Naive thymus-derived CD4-positive, alpha-beta T cell (primary cell): ENCODE measurements around the gene PIGV. TPM values are rescaled to one million over a fixed set of nuclear protein-coding genes. Genes with fewer than 3 reads are reported as not detected.
A peak's percentile ranks its signal among the peaks of the same experiment; 100 is the strongest.

Experiments used
- ATAC-seq: fragments of 150-1000 bp; cut with Tn5 transposase; 2 replicates; pipeline ENCODE4 v1.10.0; 2021; ENCODE audit warnings: mild to moderate bottlenecking, moderate library complexity
- CTCF ChIA-PET: fragments of 350-600 bp; sonication (Branson Sonifier 250); formaldehyde crosslinking; loops from one replicate; lab custom pipeline; 2021; ENCODE audit warnings: antibody characterized with exemption; lab: Charles Lee
- POLR2A ChIA-PET: fragments of 350-600 bp; sonication (Branson Sonifier 250); formaldehyde crosslinking; loops from one replicate; lab custom pipeline; 2021; ENCODE audit warnings: antibody characterized with exemption, inconsistent platforms; lab: Charles Lee
- DNase-seq, 9 donors: peaks; one replicate each; pipeline versions ENCODE4 v3.0.0 to v3.0.0-alpha.2; 2020 to 2022; ENCODE audit warnings: mixed read lengths in 1 of 9
- H3K27ac ChIP-seq: one replicate; pipeline ENCODE4 v1.7.0; 2013; ENCODE audit warnings: mild to moderate bottlenecking, low read depth, low read length, moderate library complexity
- H3K27me3 ChIP-seq, 2 donors: one replicate each; pipeline ENCODE4 v1.7.0; 2013; ENCODE audit warnings: low read length in 2 of 2, mild to moderate bottlenecking in 2 of 2, moderate library complexity in 2 of 2; ENCODE audit not compliant: control insufficient read depth in 2 of 2, insufficient read depth in 2 of 2
- H3K36me3 ChIP-seq, 3 experiments: 1 replicate in 2 of 3; 2 replicates in 1 of 3; pipeline ENCODE4 v1.7.0; 2013; ENCODE audit warnings: low read length in 3 of 3, mild to moderate bottlenecking in 3 of 3, moderate library complexity in 1 of 3; ENCODE audit not compliant: insufficient read depth in 3 of 3, control insufficient read depth in 2 of 3
- H3K4me1 ChIP-seq, 2 donors: one replicate each; pipeline ENCODE4 v1.7.0; 2013; ENCODE audit warnings: low read length in 2 of 2, mild to moderate bottlenecking in 2 of 2, moderate library complexity in 1 of 2; ENCODE audit not compliant: control insufficient read depth in 2 of 2, insufficient read depth in 2 of 2
- H3K4me3 ChIP-seq: 2 replicates; pipeline ENCODE4 v1.7.0; 2013; ENCODE audit warnings: mild to moderate bottlenecking, low read length
- H3K9me3 ChIP-seq, 3 experiments: 1 replicate in 2 of 3; 2 replicates in 1 of 3; pipeline ENCODE4 v1.7.0; 2013; ENCODE audit warnings: low read length in 3 of 3; ENCODE audit not compliant: control insufficient read depth in 2 of 3
- H3K27ac Mint-ChIP-seq, 9 donors: one replicate each; pipeline ENCODE4 v1.8.0; 2020 to 2022; ENCODE audit warnings: mixed read lengths in 9 of 9, mild to moderate bottlenecking in 8 of 9, moderate library complexity in 5 of 9, inconsistent platforms in 2 of 9
- H3K27me3 Mint-ChIP-seq, 5 donors: one replicate each; pipeline ENCODE4 v1.8.0; 2021 to 2022; ENCODE audit warnings: mixed read lengths in 5 of 5, mild to moderate bottlenecking in 1 of 5
- H3K36me3 Mint-ChIP-seq, 5 donors: one replicate each; pipeline ENCODE4 v1.8.0; 2020 to 2022; ENCODE audit warnings: mixed read lengths in 5 of 5, mild to moderate bottlenecking in 3 of 5, inconsistent platforms in 1 of 5
- H3K4me1 Mint-ChIP-seq, 7 donors: one replicate each; pipeline ENCODE4 v1.8.0; 2020 to 2022; ENCODE audit warnings: mixed read lengths in 7 of 7, mild to moderate bottlenecking in 3 of 7, inconsistent platforms in 1 of 7
- H3K4me3 Mint-ChIP-seq, 10 donors: one replicate each; pipeline ENCODE4 v1.8.0; 2020 to 2022; ENCODE audit warnings: mild to moderate bottlenecking in 10 of 10, mixed read lengths in 10 of 10, moderate library complexity in 6 of 10, inconsistent platforms in 2 of 10
- H3K9me3 Mint-ChIP-seq, 11 donors: one replicate each; pipeline ENCODE4 v1.8.0; 2020 to 2022; ENCODE audit warnings: mixed read lengths in 11 of 11, mild to moderate bottlenecking in 4 of 11, inconsistent platforms in 1 of 11, moderate library complexity in 1 of 11
- intact Hi-C, 2 donors: fragments of 100-400 bp; cut with micrococcal nuclease; formaldehyde crosslinking; loops; one replicate each; pipeline ENCODE4 v1.15.1; 2023
- polyA plus RNA-seq, 2 donors: library from polyadenylated mRNA; unstranded; fragments of 300-500 nt; fragmentation: Illumina TruSeq; gene quantifications; one replicate each; pipeline ENCODE4 v1.2.3, GENCODE V29; 2021
- total RNA-seq, 6 experiments: library from RNA in 5 of 6; stranded (reverse) in 5 of 6; gene quantifications; 1 replicate in 5 of 6; 2 replicates in 1 of 6; pipeline ENCODE4 v1.2.3 and lab custom pipeline; 2021 to 2026

Gene PIGV
- total and polyA plus RNA-seq, 7 experiments from 2014 or later: 7.0 to 17.9 (median 14.8) TPM

DNA sequence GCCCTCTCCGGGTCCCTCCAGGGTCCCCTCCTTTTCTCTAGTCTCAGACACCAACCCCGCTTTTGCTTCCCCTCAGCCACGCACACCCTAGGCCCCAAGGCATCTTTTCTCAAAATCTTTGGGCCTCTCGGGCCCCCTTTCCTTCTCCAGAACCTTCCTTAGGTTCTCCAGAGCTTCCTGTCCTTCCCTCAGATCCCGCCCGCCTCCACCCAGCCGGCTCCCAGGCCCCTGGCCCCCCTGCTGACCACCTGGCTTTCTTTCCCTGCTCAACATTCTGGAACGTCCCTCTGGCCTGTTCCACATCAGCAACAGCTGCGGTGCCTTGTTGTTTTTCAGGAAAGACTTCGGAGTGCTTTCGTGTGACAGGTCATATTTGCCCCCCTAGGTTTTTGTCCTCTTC is 39.9 kb downstream of the PIGV start:
- DNase-seq (no peak), ATAC-seq (no peak)
- POLR2A ChIA-PET: interaction anchor here (1.3 kb wide), 1 partner anchor 85 kb away, joined by 3 read pairs; no protein-coding TSS in a partner anchor
- peaks cover 46 to 79% (median 74%) of the 10 kb centered on the region in 7 donors for H3K4me1 Mint-ChIP-seq
- peaks cover 0 to 14% (median 4%) of the 10 kb centered on the region in 3 experiments for H3K36me3 ChIP-seq
- peak overlapping the region; percentile 87 to 99 (median 92) for H3K4me3 Mint-ChIP-seq
- peaks cover 45 to 52% of the 10 kb centered on the region in 2 donors for H3K4me1 ChIP-seq
- peaks cover 0 to 33% (median 5%) of the 10 kb centered on the region in 5 donors for H3K36me3 Mint-ChIP-seq
- no peaks in the 10 kb centered on the region for H3K27me3 Mint-ChIP-seq
- no peaks in the 10 kb centered on the region for H3K9me3 Mint-ChIP-seq
- intact Hi-C loops: loop anchor here in 1 of 2 donors (2.0 kb wide), 1 partner anchor 63 kb away; the partner anchor contains the start of gene GPN2
- H3K27ac ChIP-seq: peak overlapping the region; percentile 87
- peak overlapping the region; percentile 90 to 100 (median 98) for H3K27ac Mint-ChIP-seq
- no peaks in the 10 kb centered on the region for H3K27me3 ChIP-seq
- H3K9me3 ChIP-seq: no peaks in the 10 kb centered on the region
- CTCF ChIA-PET: interaction anchor here (1.4 kb wide), 1 partner anchor 17 kb away, joined by 9 read pairs; no protein-coding TSS in a partner anchor
- H3K4me3 ChIP-seq: peak overlapping the region; percentile 64

GRCh38 chr1:26828411-26828991 is 40.8 kb downstream of the PIGV start:
- no peak for ATAC-seq
- intact Hi-C loops: no loop called here

GRCh38 chr1:26829184-26829911 is 41.6 kb downstream of the PIGV start:
- CTCF ChIA-PET: interaction anchor here (1.4 kb wide), 1 partner anchor 19 kb away, joined by 9 read pairs; no protein-coding TSS in a partner anchor
- no peaks in the 10 kb centered on the region for H3K27me3 Mint-ChIP-seq

More at GRCh38 chr1:26828411-26828991, 40.8 kb downstream of the PIGV start:
- Mint-ChIP-seq H3K27ac (peak overlapping the region; percentile 90 to 100 (median 95)), H3K4me3 (peak overlapping the region; percentile 87 to 99 (median 92)), H3K9me3 (no peaks in the 10 kb centered on the region), H3K27me3 (no peaks in the 10 kb centered on the region), H3K36me3 (peaks cover 0 to 38% (median 5%) of the 10 kb centered on the region in 5 donors), H3K4me1 (peaks cover 51 to 81% (median 75%) of the 10 kb centered on the region in 7 donors)
- POLR2A ChIA-PET: interaction anchor here (0.6 to 1.3 kb wide), 2 partner anchors 86 to 523 kb away, joined by 3 read pairs; no protein-coding TSS in a partner anchor
- no peaks in the 10 kb centered on the region for H3K9me3 ChIP-seq
- DNase-seq: peak in 1 of 9 donors; percentile 25
- H3K4me1 ChIP-seq: peaks cover 53 to 60% of the 10 kb centered on the region in 2 donors
- H3K27me3 ChIP-seq: no peaks in the 10 kb centered on the region
- peaks cover 0 to 16% (median 11%) of the 10 kb centered on the region in 3 experiments for H3K36me3 ChIP-seq
- CTCF ChIA-PET: interaction anchor here (0.6 to 1.4 kb wide), 3 partner anchors 18 to 651 kb away, joined by 3 to 9 read pairs (median 4); partner anchors contain the start of gene CNKSR1
- H3K4me3 ChIP-seq: peak overlapping the region; percentile 14
- peak overlapping the region; percentile 99 for H3K27ac ChIP-seq

DNA sequence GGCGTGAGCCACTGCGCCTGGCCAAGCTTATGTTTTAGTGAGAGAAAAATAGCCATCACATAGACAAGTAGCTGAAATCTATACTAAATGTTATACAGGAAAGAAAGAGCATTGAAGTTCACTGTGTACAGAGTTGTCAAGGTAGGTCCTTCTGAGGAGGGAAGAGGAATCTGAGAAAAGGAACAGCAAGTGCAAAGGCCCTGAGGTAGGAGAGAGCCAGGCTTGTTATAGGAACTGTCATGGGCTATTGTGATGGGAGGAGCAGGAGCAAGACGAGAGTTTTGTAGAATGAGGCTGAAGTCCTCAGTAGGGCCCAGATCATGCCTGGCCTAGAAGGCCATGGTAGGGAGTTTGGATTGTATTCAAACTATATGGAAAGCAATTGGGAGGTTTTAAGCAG is 43.3 kb downstream of the PIGV start:
- peaks cover 13 to 36% (median 17%) of the 10 kb centered on the region in 3 experiments for H3K36me3 ChIP-seq
- Mint-ChIP-seq H3K27me3 (no peaks in the 10 kb centered on the region), H3K4me3 (peak overlapping the region in 6 of 10 donors; percentile 0 to 45 (median 8)), H3K9me3 (no peaks in the 10 kb centered on the region), H3K4me1 (peaks cover 53 to 82% (median 81%) of the 10 kb centered on the region in 7 donors), H3K27ac (peak overlapping the region; percentile 76 to 100 (median 98)), H3K36me3 (peaks cover 0 to 56% (median 10%) of the 10 kb centered on the region in 5 donors)
- ATAC-seq (no peak), DNase-seq (no peak)
- H3K27ac ChIP-seq: peak overlapping the region; percentile 99
- POLR2A ChIA-PET: interaction anchor here (1.0 to 1.9 kb wide), 4 partner anchors 10 to 59 kb away, joined by 3 to 5 read pairs (median 5); partner anchors contain the start of genes GPN2 and SFN
- CTCF ChIA-PET: interaction anchor here (1.7 kb wide), 1 partner anchor 20 kb away, joined by 5 read pairs; no protein-coding TSS in a partner anchor
- no peaks in the 10 kb centered on the region for H3K9me3 ChIP-seq
- no peaks in the 10 kb centered on the region for H3K27me3 ChIP-seq
- intact Hi-C loops: no loop called here
- no peak overlapping the region for H3K4me3 ChIP-seq
- H3K4me1 ChIP-seq: peaks cover 57 to 63% of the 10 kb centered on the region in 2 donors

More at GRCh38 chr1:26829184-26829911, 41.6 kb downstream of the PIGV start:
- H3K4me1 ChIP-seq: peaks cover 59 to 67% of the 10 kb centered on the region in 2 donors
- peak overlapping the region; percentile 14 for H3K4me3 ChIP-seq
- peaks cover 0 to 46% (median 5%) of the 10 kb centered on the region in 5 donors for H3K36me3 Mint-ChIP-seq
- H3K27me3 ChIP-seq: no peaks in the 10 kb centered on the region
- H3K4me1 Mint-ChIP-seq: peaks cover 59 to 89% (median 83%) of the 10 kb centered on the region in 7 donors
- no peak for DNase-seq
- H3K4me3 Mint-ChIP-seq: peak overlapping the region; percentile 87 to 99 (median 92)
- intact Hi-C loops: no loop called here
- POLR2A ChIA-PET: interaction anchor here (0.6 to 1.9 kb wide), 3 partner anchors 8 to 524 kb away, joined by 3 to 5 read pairs (median 5); partner anchors contain the start of gene GPN2
- no peak for ATAC-seq
- H3K27ac Mint-ChIP-seq: peak overlapping the region; percentile 90 to 100 (median 95)
- peak overlapping the region; percentile 99 for H3K27ac ChIP-seq
- H3K9me3 Mint-ChIP-seq: no peaks in the 10 kb centered on the region
- peaks cover 5 to 20% (median 13%) of the 10 kb centered on the region in 3 experiments for H3K36me3 ChIP-seq
- no peaks in the 10 kb centered on the region for H3K9me3 ChIP-seq

GRCh38 chr1:26831546-26832248 is 43.9 kb downstream of the PIGV start:
- Histone ChIP-seq H3K27ac (peak overlapping the region; percentile 99), H3K36me3 (peaks cover 13 to 39% (median 17%) of the 10 kb centered on the region in 3 experiments), H3K27me3 (no peaks in the 10 kb centered on the region), H3K9me3 (no peaks in the 10 kb centered on the region), H3K4me1 (peaks cover 54 to 62% of the 10 kb centered on the region in 2 donors), H3K4me3 (no peak overlapping the region)
- no peaks in the 10 kb centered on the region for H3K9me3 Mint-ChIP-seq
- no peaks in the 10 kb centered on the region for H3K27me3 Mint-ChIP-seq
- intact Hi-C loops: loop anchor here (2.0 kb wide), 3 partner anchors 21 to 359 kb away; partner anchors contain the start of gene HMGN2 (in 1 of the 2)
- ATAC-seq (no peak), DNase-seq (peak in 1 of 9 donors; percentile 14)
- H3K4me1 Mint-ChIP-seq: peaks cover 54 to 82% (median 78%) of the 10 kb centered on the region in 7 donors
- peaks cover 0 to 58% (median 10%) of the 10 kb centered on the region in 5 donors for H3K36me3 Mint-ChIP-seq
- CTCF ChIA-PET: interaction anchor here (0.9 to 2.7 kb wide), 4 partner anchors 9 to 218 kb away, joined by 3 to 13 read pairs (median 4); partner anchors contain the start of gene PIGV
- H3K27ac Mint-ChIP-seq: peak overlapping the region; percentile 95 to 100 (median 99)
- peak overlapping the region in 5 of 10 donors; percentile 0 to 86 (median 35) for H3K4me3 Mint-ChIP-seq
- POLR2A ChIA-PET: interaction anchor here (0.6 to 3.1 kb wide), 5 partner anchors 10 to 69 kb away, joined by 5 to 34 read pairs (median 12); partner anchors contain the start of genes GPATCH3 and PIGV
